Gastrocnemius medialis (tissue), 4 donors: ENCODE results near the gene MYLK.
"Not testable (repeated sequence)": the region's sequence is repeated elsewhere in the genome, so short reads cannot be mapped to it uniquely, and the experiment has no call there.

Experiments
- POLR2A ChIP-seq, 2 donors: fragments of 450-650 bp; IDR thresholded peaks; one replicate each; pipeline ENCODE4 v1.6.1; 2017; ENCODE audit warnings: antibody characterized with exemption in 2 of 2, mild to moderate bottlenecking in 2 of 2, moderate library complexity in 2 of 2
- TF ChIP-seq, protein P1 (sequence below), 5 experiments: fragments of 450-650 bp in 3 of 5; fragments of 200-600 bp in 2 of 5; sonication (generic) in 2 of 5; IDR thresholded peaks in 4 of 5; conservative IDR thresholded peaks in 1 of 5; 1 replicate in 4 of 5; 2 replicates in 1 of 5; pipeline ENCODE4 v1.5.1; 2016 to 2019; ENCODE audit warnings: antibody characterized with exemption in 5 of 5, mild to moderate bottlenecking in 3 of 5, moderate library complexity in 3 of 5

GRCh38 chr3:123702057-123702456 is 182.1 kb downstream of the MYLK start:
- not testable (repeated sequence) for TF ChIP-seq POLR2A (IDR thresholded peaks at IDR 0.05)
- TF ChIP-seq, protein P1, sequence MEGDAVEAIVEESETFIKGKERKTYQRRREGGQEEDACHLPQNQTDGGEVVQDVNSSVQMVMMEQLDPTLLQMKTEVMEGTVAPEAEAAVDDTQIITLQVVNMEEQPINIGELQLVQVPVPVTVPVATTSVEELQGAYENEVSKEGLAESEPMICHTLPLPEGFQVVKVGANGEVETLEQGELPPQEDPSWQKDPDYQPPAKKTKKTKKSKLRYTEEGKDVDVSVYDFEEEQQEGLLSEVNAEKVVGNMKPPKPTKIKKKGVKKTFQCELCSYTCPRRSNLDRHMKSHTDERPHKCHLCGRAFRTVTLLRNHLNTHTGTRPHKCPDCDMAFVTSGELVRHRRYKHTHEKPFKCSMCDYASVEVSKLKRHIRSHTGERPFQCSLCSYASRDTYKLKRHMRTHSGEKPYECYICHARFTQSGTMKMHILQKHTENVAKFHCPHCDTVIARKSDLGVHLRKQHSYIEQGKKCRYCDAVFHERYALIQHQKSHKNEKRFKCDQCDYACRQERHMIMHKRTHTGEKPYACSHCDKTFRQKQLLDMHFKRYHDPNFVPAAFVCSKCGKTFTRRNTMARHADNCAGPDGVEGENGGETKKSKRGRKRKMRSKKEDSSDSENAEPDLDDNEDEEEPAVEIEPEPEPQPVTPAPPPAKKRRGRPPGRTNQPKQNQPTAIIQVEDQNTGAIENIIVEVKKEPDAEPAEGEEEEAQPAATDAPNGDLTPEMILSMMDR (IDR thresholded peaks at IDR 0.05 in 4 of 5, conservative IDR thresholded peaks at IDR 0.05 in 1 of 5): peak in 4 of 5 experiments; percentile 13 to 48 (median 36)
